ENCODE results near the gene SMIM45.

The SMIM45 gene

GRCh38 chr22:41978732-41979131 lies 26.8 kb downstream of the SMIM45 start:
- H3K9me3 ChIP-seq = no peaks in the 10 kb centered on the region
- TF ChIP-seq POLR2A (IDR thresholded peaks at IDR 0.05) (no peak), CTCF (IDR thresholded peaks at IDR 0.05) (no peak)

GRCh38 chr22:41979423-41980250 lies 27.7 kb downstream of the SMIM45 start:
- H3K9me3 ChIP-seq = no peaks in the 10 kb centered on the region
- intact Hi-C loops (cut with DNase I; ENCODE audit: low total_unique reads) = no loop called here
- H3K4me1 ChIP-seq = peaks cover 0 to 4% of the 10 kb centered on the region in 2 donors
- H3K27ac ChIP-seq = no peak overlapping the region
- TF ChIP-seq CTCF (IDR thresholded peaks at IDR 0.05) (no peak), POLR2A (IDR thresholded peaks at IDR 0.05) (no peak)
- no peak overlapping the region for H3K4me3 ChIP-seq
- DNase-seq = no peak
- peaks cover 0 to 4% of the 10 kb centered on the region in 2 donors for H3K27me3 ChIP-seq
- no peaks in the 10 kb centered on the region for H3K36me3 ChIP-seq

More at GRCh38 chr22:41978732-41979131, 26.8 kb downstream of the SMIM45 start:
- no peak for DNase-seq
- H3K27ac ChIP-seq = no peak overlapping the region
- no peak overlapping the region for H3K4me3 ChIP-seq
- intact Hi-C loops (cut with DNase I; ENCODE audit: low total_unique reads) = no loop called here
- peaks cover 0 to 4% of the 10 kb centered on the region in 2 donors for H3K4me1 ChIP-seq
- H3K27me3 ChIP-seq = peaks cover 0 to 4% of the 10 kb centered on the region in 2 donors
- no peaks in the 10 kb centered on the region for H3K36me3 ChIP-seq

GRCh38 chr22:41982865-41983264 lies 30.9 kb downstream of the SMIM45 start:
- Histone ChIP-seq H3K9me3 (no peaks in the 10 kb centered on the region), H3K27me3 (no peaks in the 10 kb centered on the region), H3K36me3 (no peaks in the 10 kb centered on the region), H3K4me3 (no peak overlapping the region), H3K27ac (no peak overlapping the region), H3K4me1 (no peaks in the 10 kb centered on the region)
- DNase-seq = no peak
- intact Hi-C loops (cut with DNase I; ENCODE audit: low total_unique reads) = no loop called here
- TF ChIP-seq POLR2A (IDR thresholded peaks at IDR 0.05) (no peak), CTCF (IDR thresholded peaks at IDR 0.05) (no peak)

GRCh38 chr22:41983513-41984405 lies 31.8 kb downstream of the SMIM45 start:
- Histone ChIP-seq H3K4me3 (no peak overlapping the region), H3K27me3 (no peaks in the 10 kb centered on the region), H3K9me3 (no peaks in the 10 kb centered on the region), H3K4me1 (no peaks in the 10 kb centered on the region), H3K36me3 (no peaks in the 10 kb centered on the region), H3K27ac (no peak overlapping the region)
- no peak for DNase-seq
- intact Hi-C loops (cut with DNase I; ENCODE audit: low total_unique reads) = no loop called here
- TF ChIP-seq POLR2A (IDR thresholded peaks at IDR 0.05) = no peak
- no peak for TF ChIP-seq CTCF (IDR thresholded peaks at IDR 0.05)

DNA sequence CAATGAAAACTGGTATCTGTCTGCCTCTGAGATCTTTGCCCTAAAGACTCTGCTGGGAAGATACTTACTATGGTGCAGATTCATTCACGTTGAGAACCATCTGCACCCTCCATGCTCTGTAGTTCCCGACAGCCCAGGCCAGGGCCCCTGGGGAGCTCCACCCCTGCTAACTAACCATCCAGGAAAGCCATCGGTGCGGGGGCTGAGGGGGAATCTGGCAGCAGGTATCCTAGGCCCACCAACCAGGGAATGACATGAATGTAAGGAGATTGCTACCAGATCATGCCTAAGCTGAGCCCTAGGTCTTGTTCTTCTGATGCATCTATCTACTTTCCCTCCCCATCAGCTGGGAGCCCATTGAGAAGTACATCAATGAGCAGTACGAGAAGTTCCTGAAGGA lies 35.3 kb downstream of the SMIM45 start:
- Histone ChIP-seq H3K27ac (no peak overlapping the region), H3K4me3 (no peak overlapping the region), H3K4me1 (no peaks in the 10 kb centered on the region), H3K9me3 (no peaks in the 10 kb centered on the region), H3K36me3 (no peaks in the 10 kb centered on the region), H3K27me3 (no peaks in the 10 kb centered on the region)
- no peak for DNase-seq
- no peak for TF ChIP-seq CTCF (IDR thresholded peaks at IDR 0.05)
- no peak for TF ChIP-seq POLR2A (IDR thresholded peaks at IDR 0.05)
- intact Hi-C loops (cut with DNase I; ENCODE audit: low total_unique reads) = no loop called here

Measured in uterus (tissue), 3 donors.